Measurements from ENCODE around the gene RAB35. TPM values are rescaled to one million over a fixed set of nuclear protein-coding genes. Genes with fewer than 3 reads are reported as not detected.
A peak's percentile ranks its signal among the peaks of the same experiment; 100 is the strongest.

RAB35 gene
- total and polyA plus RNA-seq, 9 of the 15 experiments (the other 6 are each of a cell fraction or from before 2014, with no cell fraction given): 0.65 to 76.3 (median 38.9) TPM

GRCh38 chr12:120086801-120087621 lies 29.5 kb downstream of the RAB35 start (continued):
- TF ChIP-seq ZMIZ1 (IDR thresholded peaks at IDR 0.05; ENCODE audit: low read depth in 2 of 2, low read length in 2 of 2) (0 out of 4 replicates have a peak, but pooled peaks of 1 of the 2 experiments have one; percentile 23), ZNF655 (CRISPR knock-in tag; IDR thresholded peaks at IDR 0.05) (no peak), SRSF9 (IDR thresholded peaks at IDR 0.05; ENCODE audit: borderline replicate concordance, low read depth, low read length) (no peak), FOXK2 (conservative IDR thresholded peaks at IDR 0.05 in 1 of 2, IDR thresholded peaks at IDR 0.05 in 1 of 2; ENCODE audit: low read depth in 2 of 2) (peak; percentile 48 to 60; a peak in 3 of 4 replicates), L3MBTL2 (IDR thresholded peaks at IDR 0.05) (peak; percentile 78), DPF2 (IDR thresholded peaks at IDR 0.05) (peak; percentile 76), ZNF431 (CRISPR knock-in tag; IDR thresholded peaks at IDR 0.05) (0 out of 2 replicates have a peak, but pooled peaks have one; percentile 32), XRCC4 (IDR thresholded peaks at IDR 0.05; ENCODE audit: extremely low read depth, insufficient read depth, insufficient read length) (no peak), SMAD2 (IDR thresholded peaks at IDR 0.05; ENCODE audit: low read depth, low read length) (no peak), MXI1 (IDR thresholded peaks at IDR 0.05; ENCODE audit: low read depth, low read length) (peak; percentile 86), CBX8 (IDR thresholded peaks at IDR 0.05; ENCODE audit: borderline replicate concordance, extremely low read depth, low read depth, low read length, poor library complexity, severe bottlenecking) (no peak), TAF7 (tag; IDR thresholded peaks at IDR 0.05) (no peak), CCNT2 (IDR thresholded peaks at IDR 0.05; ENCODE audit: borderline replicate concordance, extremely low read depth, insufficient read length, low read depth, low read length) (peak; percentile 64), ZNF311 (CRISPR knock-in tag; IDR thresholded peaks at IDR 0.05) (no peak), YY1 (IDR thresholded peaks at IDR 0.05; ENCODE audit: borderline replicate concordance in 1 of 3, control insufficient read depth in 1 of 3, extremely low read depth in 1 of 3, insufficient read depth in 3 of 3, insufficient read length in 1 of 3, insufficient replicate concordance in 2 of 3, low read depth in 1 of 3, low read length in 2 of 3) (peak in 1 of 3 experiments; percentile 60), ZNF586 (CRISPR knock-in tag; conservative IDR thresholded peaks at IDR 0.05) (no peak), ELK3 (CRISPR knock-in tag; IDR thresholded peaks at IDR 0.05) (no peak), ZFP36 (IDR thresholded peaks at IDR 0.05; ENCODE audit: low read depth, low read length, partially characterized antibody) (peak; percentile 39), NCOR1 (IDR thresholded peaks at IDR 0.05) (0 out of 2 replicates have a peak, but pooled peaks have one; percentile 32), FIP1L1 (IDR thresholded peaks at IDR 0.05; ENCODE audit: low read depth, low read length, poor library complexity, severe bottlenecking) (peak; percentile 92), HLTF (IDR thresholded peaks at IDR 0.05) (peak; percentile 49; the same call in 1 of the 2 replicates)
